ENCODE data around the gene TOM1L1.

DNA sequence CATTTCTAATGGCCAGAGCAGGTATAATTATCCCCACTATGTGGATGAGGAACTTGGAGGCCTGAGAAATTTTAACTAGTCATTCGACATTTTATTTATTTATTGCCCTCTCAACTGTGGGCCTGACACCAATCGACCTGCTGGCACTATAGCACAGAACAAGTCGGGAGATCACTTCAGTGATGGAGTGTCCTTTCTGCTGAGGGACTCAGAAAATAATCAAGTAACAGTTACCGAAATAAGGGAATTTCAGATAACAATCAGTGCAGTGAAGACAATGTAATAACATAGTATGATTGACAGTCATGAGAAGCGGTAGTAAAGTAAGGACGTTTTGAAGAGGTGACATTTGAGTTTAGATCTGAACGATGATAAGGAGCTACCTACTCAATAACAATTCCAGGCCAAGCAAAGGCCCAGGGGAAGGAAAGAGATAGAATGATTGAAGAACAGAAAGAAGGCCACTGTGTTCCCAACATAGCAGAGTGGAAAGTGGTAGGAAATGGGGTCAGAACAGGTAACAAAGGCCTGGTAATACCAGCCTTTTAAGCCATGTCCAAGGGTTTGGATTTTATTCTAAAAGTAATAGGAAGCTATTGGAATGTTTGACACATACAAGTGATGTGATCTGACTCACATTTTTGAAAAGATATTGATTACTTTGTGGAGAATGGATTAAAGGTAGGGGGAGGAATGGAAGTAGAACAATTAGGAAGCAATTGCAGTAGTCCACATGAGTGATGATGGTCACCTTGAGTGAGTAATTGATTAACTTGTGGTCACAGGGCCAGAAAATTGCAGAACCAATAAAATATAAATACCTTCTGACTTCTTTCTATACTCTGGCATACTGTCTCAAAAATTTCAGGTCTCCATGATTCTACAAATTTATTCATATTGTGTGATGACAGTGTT, 69.3 kb downstream of the TOM1L1 start:
- TF ChIP-seq EP300 (IDR thresholded peaks at IDR 0.05; ENCODE audit: borderline replicate concordance), result no peak
- no peak for TF ChIP-seq REST (IDR thresholded peaks at IDR 0.05; ENCODE audit: low read depth)
- no peak for TF ChIP-seq CEBPB (IDR thresholded peaks at IDR 0.05)
- TF ChIP-seq EGR1 (IDR thresholded peaks at IDR 0.05), result no peak
- TF ChIP-seq TCF12 (IDR thresholded peaks at IDR 0.05; ENCODE audit: low read depth), result no peak
- no peak for TF ChIP-seq RAD21 (IDR thresholded peaks at IDR 0.05; ENCODE audit: low read depth)
